Adipocyte (in vitro differentiated cells): ENCODE data around the gene WDR37.

ENCODE experiments used
- DNase-seq: peaks from one replicate; pipeline ENCODE4 v3.0.0-alpha.2; 2015; ENCODE audit warnings: low read depth
- H3K27me3 ChIP-seq: replicated peaks from 2 replicates; pipeline ENCODE4 v1.7.0; 2013; ENCODE audit warnings: mild to moderate bottlenecking, low read length, moderate library complexity; ENCODE audit not compliant: control insufficient read depth, insufficient read depth
- H3K36me3 ChIP-seq: 2 replicates; pipeline ENCODE4 v1.7.0; 2013; ENCODE audit warnings: low read length, mild to moderate bottlenecking, moderate library complexity; ENCODE audit not compliant: control insufficient read depth, insufficient read depth, severe bottlenecking
- H3K4me1 ChIP-seq: 2 replicates; pipeline ENCODE4 v1.7.0; 2013; ENCODE audit warnings: mild to moderate bottlenecking, low read length, moderate library complexity; ENCODE audit not compliant: control insufficient read depth, insufficient read depth
- H3K4me3 ChIP-seq: 2 replicates; pipeline ENCODE4 v1.7.0; 2013; ENCODE audit warnings: mild to moderate bottlenecking, low read length, moderate library complexity
- H3K9ac ChIP-seq: 2 replicates; pipeline ENCODE4 v1.7.0; 2013; ENCODE audit warnings: mild to moderate bottlenecking, low read length, moderate library complexity
- H3K9me3 ChIP-seq: 2 replicates; pipeline ENCODE4 v1.7.0; 2013; ENCODE audit warnings: mild to moderate bottlenecking, low read length, moderate library complexity; ENCODE audit not compliant: control insufficient read depth

The WDR37 gene

GRCh38 chr10:1128649-1129048 lies 72.5 kb downstream of the WDR37 start:
- Histone ChIP-seq H3K9ac (no peak overlapping the region), H3K4me1 (no peaks in the 10 kb centered on the region), H3K27me3 (no peaks in the 10 kb centered on the region), H3K9me3 (no peaks in the 10 kb centered on the region), H3K36me3 (peaks cover 72% of the 10 kb centered on the region), H3K4me3 (no peak overlapping the region)
- no peak for DNase-seq

- H3K4me3 ChIP-seq = no peak overlapping the region
- H3K9ac ChIP-seq = no peak overlapping the region
- H3K9me3 ChIP-seq = no peaks in the 10 kb centered on the region
- no peaks in the 10 kb centered on the region for H3K27me3 ChIP-seq
- DNase-seq = no peak
- peaks cover 61% of the 10 kb centered on the region for H3K36me3 ChIP-seq
- no peaks in the 10 kb centered on the region for H3K4me1 ChIP-seq
These were observed 74.0 kb downstream of the WDR37 start for GRCh38 chr10:1130226-1130625.

GRCh38 chr10:1130995-1131790 lies 75.0 kb downstream of the WDR37 start:
- no peak for DNase-seq
- H3K27me3 ChIP-seq = no peaks in the 10 kb centered on the region
- no peak overlapping the region for H3K4me3 ChIP-seq
- no peaks in the 10 kb centered on the region for H3K9me3 ChIP-seq
- peaks cover 56% of the 10 kb centered on the region for H3K36me3 ChIP-seq
- H3K4me1 ChIP-seq = no peaks in the 10 kb centered on the region
- no peak overlapping the region for H3K9ac ChIP-seq

- no peak overlapping the region for H3K4me3 ChIP-seq
- DNase-seq = no peak
These were observed 76.4 kb downstream of the WDR37 start for GRCh38 chr10:1132584-1132983.

GRCh38 chr10:1133495-1134045 lies 77.4 kb downstream of the WDR37 start:
- no peaks in the 10 kb centered on the region for H3K4me1 ChIP-seq
- H3K9ac ChIP-seq = no peak overlapping the region
- peaks cover 5% of the 10 kb centered on the region for H3K9me3 ChIP-seq
- H3K27me3 ChIP-seq = no peaks in the 10 kb centered on the region
- peaks cover 43% of the 10 kb centered on the region for H3K36me3 ChIP-seq
- no peak for DNase-seq
- H3K4me3 ChIP-seq = no peak overlapping the region

More at GRCh38 chr10:1132584-1132983, 76.4 kb downstream of the WDR37 start:
- Histone ChIP-seq H3K4me1 (no peaks in the 10 kb centered on the region), H3K9me3 (no peaks in the 10 kb centered on the region), H3K27me3 (no peaks in the 10 kb centered on the region), H3K36me3 (peaks cover 44% of the 10 kb centered on the region), H3K9ac (no peak overlapping the region)

GRCh38 chr10:1134156-1134555 lies 78.0 kb downstream of the WDR37 start:
- Histone ChIP-seq H3K27me3 (no peaks in the 10 kb centered on the region), H3K9ac (no peak overlapping the region), H3K4me3 (no peak overlapping the region), H3K4me1 (no peaks in the 10 kb centered on the region), H3K36me3 (peaks cover 37% of the 10 kb centered on the region), H3K9me3 (peaks cover 11% of the 10 kb centered on the region)
- no peak for DNase-seq

- H3K4me1 ChIP-seq = no peaks in the 10 kb centered on the region
- H3K9ac ChIP-seq = no peak overlapping the region
- H3K9me3 ChIP-seq = peaks cover 14% of the 10 kb centered on the region
- no peak overlapping the region for H3K4me3 ChIP-seq
- peaks cover 16% of the 10 kb centered on the region for H3K36me3 ChIP-seq
- no peaks in the 10 kb centered on the region for H3K27me3 ChIP-seq
- no peak for DNase-seq
These were observed 80.1 kb downstream of the WDR37 start for GRCh38 chr10:1136268-1136667.

GRCh38 chr10:1137499-1138163 lies 81.4 kb downstream of the WDR37 start:
- no peak for DNase-seq
- Histone ChIP-seq H3K9me3 (peaks cover 14% of the 10 kb centered on the region), H3K36me3 (peaks cover 4% of the 10 kb centered on the region), H3K9ac (no peak overlapping the region), H3K4me3 (no peak overlapping the region), H3K27me3 (no peaks in the 10 kb centered on the region), H3K4me1 (no peaks in the 10 kb centered on the region)

GRCh38 chr10:1138529-1138928 lies 82.3 kb downstream of the WDR37 start:
- H3K27me3 ChIP-seq = no peaks in the 10 kb centered on the region
- peaks cover 4% of the 10 kb centered on the region for H3K36me3 ChIP-seq
- DNase-seq = no peak
- H3K4me1 ChIP-seq = no peaks in the 10 kb centered on the region
- no peak overlapping the region for H3K9ac ChIP-seq
- no peak overlapping the region for H3K4me3 ChIP-seq
- H3K9me3 ChIP-seq = peaks cover 21% of the 10 kb centered on the region

GRCh38 chr10:1141261-1141660 lies 85.1 kb downstream of the WDR37 start:
- H3K4me1 ChIP-seq = no peaks in the 10 kb centered on the region
- no peak for DNase-seq
- H3K27me3 ChIP-seq = no peaks in the 10 kb centered on the region
- H3K9ac ChIP-seq = no peak overlapping the region
- no peaks in the 10 kb centered on the region for H3K36me3 ChIP-seq
- peaks cover 45% of the 10 kb centered on the region for H3K9me3 ChIP-seq
- H3K4me3 ChIP-seq = no peak overlapping the region

- Histone ChIP-seq H3K36me3 (no peaks in the 10 kb centered on the region), H3K9ac (no peak overlapping the region), H3K9me3 (peaks cover 50% of the 10 kb centered on the region), H3K27me3 (no peaks in the 10 kb centered on the region), H3K4me1 (no peaks in the 10 kb centered on the region), H3K4me3 (no peak overlapping the region)
- no peak for DNase-seq
These were observed 85.5 kb downstream of the WDR37 start for GRCh38 chr10:1141701-1142100.
